ENCODE measurements around the gene LMOD1.

- TF ChIP-seq CTCF (IDR thresholded peaks at IDR 0.05 in 4 of 5, conservative IDR thresholded peaks at IDR 0.05 in 1 of 5) (no peak), POLR2A (IDR thresholded peaks at IDR 0.05) (no peak)
Observed at GRCh38 chr1:201890223-201890622, 56.1 kb downstream of the LMOD1 start.

Data from gastrocnemius medialis (tissue), 4 donors.